Esophagus (tissue), 2 donors: ENCODE results near the gene CTNS. TPM values are rescaled to one million over a fixed set of nuclear protein-coding genes. Genes with fewer than 3 reads are reported as not detected.

Experiments used
- H3K27ac ChIP-seq, 2 donors: one replicate each; pipeline ENCODE4 v1.5.1; 2013; ENCODE audit warnings: low read depth in 2 of 2, mild to moderate bottlenecking in 2 of 2, inconsistent platforms in 1 of 2, low read length in 1 of 2, moderate library complexity in 1 of 2
- H3K27me3 ChIP-seq, 2 donors: one replicate each; pipeline ENCODE4 v1.6.1; 2013; ENCODE audit warnings: low read length in 2 of 2, control low read depth in 1 of 2, mild to moderate bottlenecking in 1 of 2; ENCODE audit not compliant: insufficient read depth in 2 of 2, control insufficient read depth in 1 of 2
- H3K36me3 ChIP-seq, 2 donors: one replicate each; pipeline ENCODE4 v1.6.1; 2013; ENCODE audit warnings: low read length in 1 of 2; ENCODE audit not compliant: control insufficient read depth in 2 of 2, insufficient read depth in 2 of 2
- H3K4me1 ChIP-seq, 2 donors: one replicate each; pipeline ENCODE4 v1.6.1; 2013; ENCODE audit warnings: low read length in 1 of 2; ENCODE audit not compliant: control insufficient read depth in 2 of 2, insufficient read depth in 2 of 2
- H3K4me3 ChIP-seq, 2 donors: one replicate each; pipeline ENCODE4 v1.5.1; 2013; ENCODE audit warnings: low read length in 2 of 2, mild to moderate bottlenecking in 2 of 2, low read depth in 1 of 2, moderate library complexity in 1 of 2
- H3K9me3 ChIP-seq, 2 donors: one replicate each; pipeline ENCODE4 v1.6.1; 2013; ENCODE audit warnings: mild to moderate bottlenecking in 2 of 2, low read depth in 1 of 2, low read length in 1 of 2, moderate library complexity in 1 of 2; ENCODE audit not compliant: control insufficient read depth in 2 of 2, insufficient read depth in 1 of 2
- WGBS, 2 donors: extraction: QIAGEN DNeasy Blood & Tissue Kit; methylation state at CpG; one replicate each; pipeline ENCODE4 v1.1.7; 2013; 5-methylcytosine and 5-hydroxymethylcytosine counted together
- polyA plus RNA-seq, 2 donors: library from polyadenylated mRNA; stranded (reverse); fragments of 200-250 nt; gene quantifications; one replicate each; pipeline ENCODE4 v1.2.3, GENCODE V29; 2013
- donor health status: healthy with polysubstance abuse.
- donor health status: Bipolar disorder and iron deficiency.

Gene CTNS
- polyA plus RNA-seq, 2 donors: 3.6 to 4.1 TPM

- Histone ChIP-seq H3K27ac (no peak overlapping the region), H3K27me3 (no peaks in the 10 kb centered on the region), H3K36me3 (peaks cover 22 to 29% of the 10 kb centered on the region in 2 donors), H3K4me3 (no peak overlapping the region), H3K4me1 (no peaks in the 10 kb centered on the region), H3K9me3 (no peaks in the 10 kb centered on the region)
- 94 to 96% methylated on average over 8 of the region's 8 CpGs for WGBS, 2 donors
These were observed 15.3 kb upstream of the CTNS start for GRCh38 chr17:3621146-3621720.

- H3K36me3 ChIP-seq: peaks cover 18 to 29% of the 10 kb centered on the region in 2 donors
- H3K4me1 ChIP-seq: no peaks in the 10 kb centered on the region
- no peak overlapping the region for H3K27ac ChIP-seq
- H3K9me3 ChIP-seq: no peaks in the 10 kb centered on the region
- 96% methylated on average over 16 of the region's 16 CpGs for WGBS, 2 donors
- H3K4me3 ChIP-seq: no peak overlapping the region
- H3K27me3 ChIP-seq: no peaks in the 10 kb centered on the region
These were observed 13.5 kb upstream of the CTNS start for GRCh38 chr17:3622977-3623594.

GRCh38 chr17:3626831-3627768 is 9.5 kb upstream of the CTNS start:
- no peaks in the 10 kb centered on the region for H3K4me1 ChIP-seq
- H3K36me3 ChIP-seq: peaks cover 27 to 36% of the 10 kb centered on the region in 2 donors
- no peaks in the 10 kb centered on the region for H3K27me3 ChIP-seq
- 73 to 85% methylated on average over 16 of the region's 16 CpGs for WGBS, 2 donors
- H3K4me3 ChIP-seq: no peak overlapping the region
- H3K9me3 ChIP-seq: no peaks in the 10 kb centered on the region
- H3K27ac ChIP-seq: no peak overlapping the region

DNA sequence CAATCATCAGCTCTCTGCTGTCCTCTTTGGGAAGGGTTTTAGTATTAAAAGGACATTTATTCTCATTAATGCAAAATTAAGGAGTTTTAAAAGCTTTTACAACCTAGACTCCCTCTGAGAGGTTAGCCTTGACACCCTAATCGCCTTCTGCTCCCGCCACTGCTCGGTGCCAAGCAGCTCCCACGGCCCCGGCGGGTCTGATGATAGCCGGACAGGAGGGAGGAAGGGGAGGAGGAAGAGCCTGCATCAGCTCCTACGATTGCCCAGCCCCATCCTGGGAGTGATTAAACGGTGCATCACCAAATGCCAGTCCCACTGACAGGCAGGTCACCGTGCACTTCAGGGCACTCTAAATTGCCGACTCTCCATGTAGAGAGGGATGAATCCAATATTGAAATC is 8.8 kb upstream of the CTNS start:
- no peaks in the 10 kb centered on the region for H3K4me1 ChIP-seq
- 84 to 92% methylated on average over 11 of the region's 11 CpGs for WGBS, 2 donors
- no peak overlapping the region for H3K4me3 ChIP-seq
- no peaks in the 10 kb centered on the region for H3K9me3 ChIP-seq
- H3K36me3 ChIP-seq: peaks cover 25 to 33% of the 10 kb centered on the region in 2 donors
- no peaks in the 10 kb centered on the region for H3K27me3 ChIP-seq
- no peak overlapping the region for H3K27ac ChIP-seq

DNA sequence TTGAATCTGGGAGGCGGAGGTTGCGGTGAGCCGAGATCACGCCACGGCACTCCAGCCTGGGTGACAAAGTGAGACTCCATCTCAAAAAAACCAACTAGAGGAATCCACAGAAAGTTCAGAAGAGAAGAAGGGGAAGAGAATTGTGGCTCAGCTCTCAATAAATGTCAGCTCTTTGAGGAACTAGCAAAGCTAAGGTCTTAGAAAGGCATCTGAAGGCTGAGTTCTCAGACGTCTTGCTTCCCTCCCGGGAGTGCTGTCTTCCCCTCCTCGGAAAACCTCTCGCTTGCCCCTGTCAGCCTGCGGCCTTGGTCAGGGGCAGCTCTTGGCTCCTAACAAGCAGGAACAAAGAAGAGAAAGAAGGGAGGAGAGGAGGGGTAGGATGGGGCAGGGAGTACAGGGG is 5.8 kb upstream of the CTNS start:
- Histone ChIP-seq H3K4me1 (no peaks in the 10 kb centered on the region), H3K9me3 (no peaks in the 10 kb centered on the region), H3K36me3 (peaks cover 10 to 14% of the 10 kb centered on the region in 2 donors), H3K4me3 (no peak overlapping the region), H3K27ac (no peak overlapping the region), H3K27me3 (no peaks in the 10 kb centered on the region)
- 89 to 91% methylated on average over 10 of the region's 10 CpGs for WGBS, 2 donors

DNA sequence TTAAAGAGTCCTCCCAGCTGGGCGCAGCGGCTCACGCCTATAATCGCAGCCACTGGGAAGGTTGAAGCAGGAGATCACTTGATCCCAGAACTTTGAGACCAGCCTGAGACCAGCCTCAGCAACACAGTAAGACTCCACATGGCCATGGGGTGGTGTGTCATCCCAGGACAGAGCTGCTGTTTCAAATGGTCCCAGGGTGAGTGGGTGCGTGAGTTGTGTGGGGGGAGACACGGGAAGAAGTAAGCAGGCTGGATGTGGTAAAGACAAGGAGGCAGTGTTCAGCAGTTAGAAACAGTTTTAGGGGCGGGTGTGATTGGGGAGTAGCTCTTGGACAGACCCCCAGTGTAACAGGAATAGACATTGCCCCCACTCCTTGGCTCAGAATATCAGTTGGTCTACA is 4.3 kb upstream of the CTNS start:
- Histone ChIP-seq H3K4me1 (no peaks in the 10 kb centered on the region), H3K27me3 (no peaks in the 10 kb centered on the region), H3K36me3 (peaks cover 10 to 14% of the 10 kb centered on the region in 2 donors), H3K9me3 (no peaks in the 10 kb centered on the region), H3K27ac (no peak overlapping the region), H3K4me3 (no peak overlapping the region)
- 96 to 98% methylated on average over 7 of the region's 7 CpGs for WGBS, 2 donors

- Histone ChIP-seq H3K27me3 (no peaks in the 10 kb centered on the region), H3K36me3 (peaks cover 0 to 4% of the 10 kb centered on the region in 2 donors), H3K27ac (peak overlapping the region; percentile 95 to 99), H3K9me3 (no peaks in the 10 kb centered on the region), H3K4me1 (no peaks in the 10 kb centered on the region), H3K4me3 (peak overlapping the region; percentile 67 to 85)
- WGBS, 2 donors: 18 to 19% methylated on average over 37 to 38 of the region's 38 CpGs
These were observed 946 bp upstream of the CTNS start for GRCh38 chr17:3635474-3636153.

DNA sequence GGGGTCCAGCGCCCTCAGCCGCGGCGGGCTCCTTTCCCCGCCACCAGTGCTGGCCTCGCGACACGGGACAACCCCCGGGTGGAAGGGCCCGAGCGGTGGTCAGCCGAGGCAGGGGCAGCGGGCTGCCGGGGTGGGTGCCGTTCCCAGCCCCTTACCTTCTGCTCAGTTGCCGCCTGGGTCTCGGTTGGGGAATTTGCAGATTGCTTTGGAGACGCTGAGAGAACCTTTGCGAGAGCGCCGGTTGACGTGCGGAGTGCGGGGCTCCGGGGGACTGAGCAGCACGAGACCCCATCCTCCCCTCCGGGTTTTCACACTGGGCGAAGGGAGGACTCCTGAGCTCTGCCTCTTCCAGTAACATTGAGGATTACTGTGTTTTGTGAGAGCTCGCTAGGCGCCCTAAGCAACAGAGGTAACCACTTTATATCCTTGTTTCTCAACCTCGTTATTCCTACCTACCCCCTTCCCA is 381 bp downstream of the CTNS start:
- peaks cover 0 to 8% of the 10 kb centered on the region in 2 donors for H3K36me3 ChIP-seq
- H3K4me3 ChIP-seq: peak overlapping the region; percentile 67 to 82
- no peaks in the 10 kb centered on the region for H3K9me3 ChIP-seq

DNA sequence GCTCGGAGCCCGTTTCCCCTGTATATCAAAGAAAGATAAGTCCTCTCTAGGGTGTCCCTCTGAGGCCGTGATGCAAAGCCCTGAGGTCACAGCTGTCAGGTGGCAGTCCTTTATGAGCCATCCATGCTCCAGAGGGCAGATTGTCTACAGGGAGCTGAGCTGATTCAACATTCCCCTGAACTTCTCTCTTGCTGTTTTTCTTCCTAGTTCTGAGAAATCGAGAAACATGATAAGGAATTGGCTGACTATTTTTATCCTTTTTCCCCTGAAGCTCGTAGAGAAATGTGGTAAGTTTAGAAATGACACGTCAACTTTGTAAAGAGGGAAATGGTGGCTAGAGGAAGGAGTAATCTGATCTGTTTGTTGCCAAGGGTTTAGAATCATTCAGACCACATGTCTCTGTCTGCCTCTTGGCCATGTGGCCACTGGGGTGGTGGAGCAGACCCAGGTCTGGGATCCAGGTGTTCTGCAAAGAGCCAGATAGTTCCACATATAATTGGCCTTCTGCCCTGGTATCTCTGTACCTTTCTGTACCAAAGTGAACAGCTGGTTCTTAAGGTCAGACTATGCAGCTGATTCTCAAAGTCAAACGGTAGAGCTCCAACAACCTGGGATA is 3.5 kb downstream of the CTNS start:
- Histone ChIP-seq H3K4me3 (no peak overlapping the region), H3K9me3 (no peaks in the 10 kb centered on the region), H3K4me1 (no peaks in the 10 kb centered on the region), H3K27me3 (no peaks in the 10 kb centered on the region), H3K36me3 (peaks cover 0 to 11% of the 10 kb centered on the region in 2 donors), H3K27ac (no peak overlapping the region)
- WGBS, 2 donors: 52 to 70% methylated on average over 7 of the region's 7 CpGs

More for the DNA sequence above, 381 bp downstream of the CTNS start:
- H3K27ac ChIP-seq: peak overlapping the region; percentile 95 to 99
- WGBS, 2 donors: 1% methylated on average over 25 to 31 of the region's 31 CpGs
- H3K4me1 ChIP-seq: no peaks in the 10 kb centered on the region
- no peaks in the 10 kb centered on the region for H3K27me3 ChIP-seq
